ENCODE results near the gene PIP5K1C.

PIP5K1C gene

GRCh38 chr19:3730457-3730958 lies 30.2 kb upstream of the PIP5K1C start:
- no peak overlapping the region for H3K27ac ChIP-seq
- TF ChIP-seq ZFX (IDR thresholded peaks at IDR 0.05; ENCODE audit: borderline replicate concordance), result no peak
- TF ChIP-seq CTCF (IDR thresholded peaks at IDR 0.05), result no peak

GRCh38 chr19:3725640-3726310 lies 25.5 kb upstream of the PIP5K1C start:
- TF ChIP-seq ZFX (IDR thresholded peaks at IDR 0.05; ENCODE audit: borderline replicate concordance) (no peak), CTCF (IDR thresholded peaks at IDR 0.05) (no peak)
- peak overlapping the region; percentile 60 for H3K27ac ChIP-seq

GRCh38 chr19:3725121-3725520 lies 24.9 kb upstream of the PIP5K1C start:
- TF ChIP-seq CTCF (IDR thresholded peaks at IDR 0.05) (no peak), ZFX (IDR thresholded peaks at IDR 0.05; ENCODE audit: borderline replicate concordance) (no peak)
- peak overlapping the region; percentile 60 for H3K27ac ChIP-seq

GRCh38 chr19:3723883-3724282 lies 23.6 kb upstream of the PIP5K1C start:
- TF ChIP-seq ZFX (IDR thresholded peaks at IDR 0.05; ENCODE audit: borderline replicate concordance) (no peak), CTCF (IDR thresholded peaks at IDR 0.05) (no peak)
- 0 out of 2 replicates have a peak overlapping the region, but pooled peaks have one; percentile 60 for H3K27ac ChIP-seq

- peak overlapping the region; percentile 42; the same call in 1 of the 2 replicates for H3K27ac ChIP-seq
- TF ChIP-seq CTCF (IDR thresholded peaks at IDR 0.05) (no peak), ZFX (IDR thresholded peaks at IDR 0.05; ENCODE audit: borderline replicate concordance) (no peak)
Measured at GRCh38 chr19:3723110-3723488, 22.8 kb upstream of the PIP5K1C start.

- TF ChIP-seq ZFX (IDR thresholded peaks at IDR 0.05; ENCODE audit: borderline replicate concordance) (no peak), CTCF (IDR thresholded peaks at IDR 0.05) (no peak)
- H3K27ac ChIP-seq, result peak overlapping the region; percentile 42
Measured at GRCh38 chr19:3722443-3723109, 22.3 kb upstream of the PIP5K1C start.

GRCh38 chr19:3721887-3722442 lies 21.7 kb upstream of the PIP5K1C start:
- H3K27ac ChIP-seq, result peak overlapping the region; percentile 42
- TF ChIP-seq CTCF (IDR thresholded peaks at IDR 0.05), result no peak
- no peak for TF ChIP-seq ZFX (IDR thresholded peaks at IDR 0.05; ENCODE audit: borderline replicate concordance)

Measured in 22Rv1 (cell line).